Activated T-cell treated with anti-CD3 and anti-CD28 coated beads, Interleukin-2, amount 50 U/mL, for 24 hours (primary cell): ENCODE results near the gene AMBP.

ENCODE experiments used
- DNase-seq: peaks from one replicate; pipeline ENCODE4 v3.0.0-alpha.2; 2020
- H3K27ac Mint-ChIP-seq: 2 replicates; pipeline ENCODE4 v1.8.0; 2020; ENCODE audit warnings: mild to moderate bottlenecking, mixed read lengths
- H3K27me3 Mint-ChIP-seq: 2 replicates; pipeline ENCODE4 v1.8.0; 2020; ENCODE audit warnings: mixed read lengths
- H3K36me3 Mint-ChIP-seq: 2 replicates; pipeline ENCODE4 v1.8.0; 2020; ENCODE audit warnings: low read depth, mixed read lengths
- H3K4me1 Mint-ChIP-seq: 2 replicates; pipeline ENCODE4 v1.8.0; 2020; ENCODE audit warnings: low read depth, mixed read lengths
- H3K4me3 Mint-ChIP-seq: 2 replicates; pipeline ENCODE4 v1.8.0; 2020; ENCODE audit warnings: mild to moderate bottlenecking, moderate library complexity, mixed read lengths
- H3K9me3 Mint-ChIP-seq: 2 replicates; pipeline ENCODE4 v1.8.0; 2020; ENCODE audit warnings: mixed read lengths

AMBP gene

GRCh38 chr9:114017741-114018715 lies 60.1 kb downstream of the AMBP start:
- H3K4me3 Mint-ChIP-seq, result no peak overlapping the region
- no peaks in the 10 kb centered on the region for H3K27me3 Mint-ChIP-seq
- peaks cover 3% of the 10 kb centered on the region for H3K36me3 Mint-ChIP-seq
- H3K9me3 Mint-ChIP-seq, result peaks cover 7% of the 10 kb centered on the region
- peak; percentile 15 for DNase-seq
- no peaks in the 10 kb centered on the region for H3K4me1 Mint-ChIP-seq
- H3K27ac Mint-ChIP-seq, result no peak overlapping the region

- Mint-ChIP-seq H3K4me3 (no peak overlapping the region), H3K4me1 (no peaks in the 10 kb centered on the region), H3K27me3 (no peaks in the 10 kb centered on the region), H3K9me3 (peaks cover 2% of the 10 kb centered on the region), H3K27ac (no peak overlapping the region), H3K36me3 (no peaks in the 10 kb centered on the region)
- peak; percentile 5 for DNase-seq
Measured at GRCh38 chr9:114016629-114017423, 61.3 kb downstream of the AMBP start.

DNA sequence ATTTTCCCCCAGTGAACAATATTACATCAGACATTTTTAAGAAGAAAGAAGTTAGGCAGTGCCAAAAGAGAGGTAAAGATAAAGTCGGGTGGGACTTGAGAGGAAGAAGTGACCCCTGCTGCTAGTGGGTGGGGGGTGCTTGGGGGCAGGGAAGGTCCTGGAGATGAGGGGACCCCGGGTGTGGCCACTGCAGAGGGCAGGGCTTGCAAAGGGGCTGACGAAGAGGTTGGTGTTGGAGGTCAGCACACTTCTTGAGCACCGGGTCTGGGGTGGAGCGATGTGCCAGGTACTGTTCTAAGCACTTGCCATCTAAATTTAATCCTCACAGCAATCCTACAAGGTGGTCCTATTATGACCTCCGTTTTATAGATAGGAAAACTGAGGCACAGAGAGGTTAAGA lies 62.0 kb downstream of the AMBP start:
- Mint-ChIP-seq H3K4me3 (no peak overlapping the region), H3K4me1 (no peaks in the 10 kb centered on the region), H3K36me3 (no peaks in the 10 kb centered on the region), H3K27ac (no peak overlapping the region), H3K27me3 (no peaks in the 10 kb centered on the region), H3K9me3 (peaks cover 2% of the 10 kb centered on the region)
- no peak for DNase-seq

GRCh38 chr9:114015607-114016006 lies 62.5 kb downstream of the AMBP start:
- Mint-ChIP-seq H3K4me1 (no peaks in the 10 kb centered on the region), H3K4me3 (no peak overlapping the region), H3K27me3 (no peaks in the 10 kb centered on the region), H3K27ac (no peak overlapping the region), H3K9me3 (peaks cover 2% of the 10 kb centered on the region), H3K36me3 (no peaks in the 10 kb centered on the region)
- no peak for DNase-seq

DNA sequence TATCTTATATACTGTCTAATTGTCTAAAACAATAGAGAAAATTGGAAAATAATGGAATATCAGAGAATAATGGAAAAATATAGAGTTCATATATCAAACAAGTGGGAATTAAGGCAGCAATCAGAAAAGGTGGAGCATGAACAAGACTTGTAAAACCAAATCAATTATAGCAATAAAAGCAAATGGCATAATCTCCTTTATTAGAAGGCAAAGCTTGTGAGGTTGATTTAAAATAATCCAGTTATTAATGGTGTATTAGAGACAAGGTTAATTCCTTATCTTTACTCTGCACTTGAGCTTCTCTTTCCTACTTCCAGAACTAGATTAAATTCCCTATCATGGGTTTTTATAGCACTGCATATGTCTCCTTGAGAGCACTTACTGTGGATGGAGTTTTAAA lies 64.1 kb downstream of the AMBP start:
- no peaks in the 10 kb centered on the region for H3K4me1 Mint-ChIP-seq
- no peak for DNase-seq

DNA sequence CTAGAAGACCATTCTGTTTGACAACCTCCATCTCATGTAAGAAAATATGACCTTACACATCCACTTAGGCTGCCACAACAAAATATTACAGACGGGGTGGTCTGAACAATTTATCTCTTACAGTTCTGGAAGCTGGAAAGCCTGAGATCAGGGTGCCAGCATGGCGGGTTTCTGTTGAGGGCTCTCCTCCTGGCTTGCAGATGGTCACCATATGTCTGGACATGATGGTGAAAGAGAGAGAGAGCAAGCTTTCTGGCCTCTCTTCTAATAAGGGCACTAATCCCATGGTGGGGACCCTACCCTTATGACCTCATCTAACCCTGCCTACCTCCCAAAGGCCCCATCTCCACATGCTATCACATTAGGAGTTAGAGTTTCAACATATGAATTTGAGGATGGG lies 66.0 kb downstream of the AMBP start:
- Mint-ChIP-seq H3K36me3 (no peaks in the 10 kb centered on the region), H3K4me3 (no peak overlapping the region), H3K4me1 (no peaks in the 10 kb centered on the region), H3K27me3 (no peaks in the 10 kb centered on the region), H3K9me3 (peaks cover 2% of the 10 kb centered on the region), H3K27ac (no peak overlapping the region)
- DNase-seq, result no peak

More for the DNA sequence above, 64.1 kb downstream of the AMBP start:
- Mint-ChIP-seq H3K36me3 (no peaks in the 10 kb centered on the region), H3K9me3 (peaks cover 2% of the 10 kb centered on the region), H3K4me3 (no peak overlapping the region), H3K27ac (no peak overlapping the region), H3K27me3 (no peaks in the 10 kb centered on the region)

DNA sequence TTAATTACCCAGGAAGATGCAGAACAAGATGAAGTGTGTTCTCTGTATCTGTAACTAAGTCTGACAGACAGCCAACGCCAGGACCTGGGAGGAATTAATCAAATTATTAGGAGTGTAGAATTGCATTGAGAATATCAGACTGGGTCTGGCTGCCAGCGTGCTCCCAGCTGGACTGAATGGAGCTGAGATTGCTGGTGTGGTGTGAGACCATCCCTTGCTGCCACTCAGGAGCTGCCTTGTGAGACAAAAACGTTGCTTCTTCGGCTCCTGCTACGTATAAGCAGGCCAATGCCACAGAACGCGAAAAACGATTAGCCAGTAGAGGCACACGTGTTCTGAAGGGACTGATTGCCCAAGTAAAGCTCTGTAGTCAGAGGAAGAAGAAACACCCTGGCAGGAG lies 66.8 kb downstream of the AMBP start:
- H3K9me3 Mint-ChIP-seq, result peaks cover 2% of the 10 kb centered on the region
- H3K27me3 Mint-ChIP-seq, result no peaks in the 10 kb centered on the region
- H3K4me1 Mint-ChIP-seq, result no peaks in the 10 kb centered on the region
- H3K27ac Mint-ChIP-seq, result no peak overlapping the region
- peak; percentile 5 for DNase-seq
- H3K4me3 Mint-ChIP-seq, result no peak overlapping the region
- H3K36me3 Mint-ChIP-seq, result no peaks in the 10 kb centered on the region
